Aorta (tissue), 5 donors: ENCODE data around the gene CTNNBL1. TPM values are rescaled to one million over a fixed set of nuclear protein-coding genes. Genes with fewer than 3 reads are reported as not detected.
"Not testable (repeated sequence)": the region's sequence is repeated elsewhere in the genome, so short reads cannot be mapped to it uniquely, and the experiment has no call there.

ENCODE experiments used
- ATAC-seq: fragments of 200-7000 bp; cut with Tn5 transposase; one replicate; pipeline ENCODE4 v1.9.1; 2022; ENCODE audit warnings: moderate library complexity; ENCODE audit not compliant: low FRiP score
- DNase-seq, 2 donors: peaks; one replicate each; pipeline ENCODE4 v3.0.0-alpha.2; 2020
- H3K27ac ChIP-seq, 2 donors: one replicate each; pipeline ENCODE4 v1.5.1; 2013; ENCODE audit warnings: low read length in 2 of 2, mild to moderate bottlenecking in 2 of 2, moderate library complexity in 2 of 2, control low read depth in 1 of 2, inconsistent platforms in 1 of 2, low read depth in 1 of 2
- H3K27me3 ChIP-seq, 2 donors: one replicate each; pipeline ENCODE4 v1.6.1; 2013; ENCODE audit warnings: control low read depth in 1 of 2, low read length in 1 of 2, mild to moderate bottlenecking in 1 of 2, moderate library complexity in 1 of 2; ENCODE audit not compliant: insufficient read depth in 2 of 2, control insufficient read depth in 1 of 2
- H3K36me3 ChIP-seq, 2 donors: one replicate each; pipeline ENCODE4 v1.6.1; 2013; ENCODE audit warnings: control low read depth in 1 of 2, low read length in 1 of 2, mild to moderate bottlenecking in 1 of 2; ENCODE audit not compliant: insufficient read depth in 2 of 2, control insufficient read depth in 1 of 2
- H3K4me1 ChIP-seq, 2 donors: one replicate each; pipeline ENCODE4 v1.6.1; 2013; ENCODE audit warnings: low read length in 2 of 2, control low read depth in 1 of 2, mild to moderate bottlenecking in 1 of 2, moderate library complexity in 1 of 2; ENCODE audit not compliant: insufficient read depth in 2 of 2, control insufficient read depth in 1 of 2
- H3K4me3 ChIP-seq, 2 donors: one replicate each; pipeline ENCODE4 v1.5.1; 2013; ENCODE audit warnings: low read length in 2 of 2, control low read depth in 1 of 2, mild to moderate bottlenecking in 1 of 2
- H3K9me3 ChIP-seq: one replicate; pipeline ENCODE4 v1.6.1; 2013; ENCODE audit warnings: mild to moderate bottlenecking, low read length; ENCODE audit not compliant: control insufficient read depth
- WGBS, 2 donors: extraction: QIAGEN DNeasy Blood & Tissue Kit; methylation state at CpG; one replicate each; pipeline ENCODE4 v1.1.7; 2013; 5-methylcytosine and 5-hydroxymethylcytosine counted together
- intact Hi-C, 2 donors: fragments of 100-400 bp; cut with DNase I; formaldehyde crosslinking; loops; one replicate each; pipeline versions ENCODE4 v1.14.2 to v1.15.0; 2022
- polyA plus RNA-seq, 2 donors: library from polyadenylated mRNA; stranded (reverse); fragments of 200-250 nt; gene quantifications; one replicate each; pipeline ENCODE4 v1.2.3, GENCODE V29; 2013
- total RNA-seq, 2 donors: library from RNA; stranded (reverse); fragmentation: NEBNext Ultra II Directional; extraction: Animal tissue kit (Norgen Biotek cat#: 25700); gene quantifications; one replicate each; pipeline ENCODE4 v1.2.1, GENCODE V29; 2021
- donor health status: healthy with polysubstance abuse.
- donor health status: Bipolar disorder and iron deficiency.
- donor health status: DM: no; HTN: no; CAD: no.
- donor health status: DM: no; HTN: no; CAD: no.
- donor health status: DM: yes; HTN: yes; CAD: no.

Gene CTNNBL1
- total and polyA plus RNA-seq, 4 donors = 42.9 to 71.2 (median 54.4) TPM

DNA sequence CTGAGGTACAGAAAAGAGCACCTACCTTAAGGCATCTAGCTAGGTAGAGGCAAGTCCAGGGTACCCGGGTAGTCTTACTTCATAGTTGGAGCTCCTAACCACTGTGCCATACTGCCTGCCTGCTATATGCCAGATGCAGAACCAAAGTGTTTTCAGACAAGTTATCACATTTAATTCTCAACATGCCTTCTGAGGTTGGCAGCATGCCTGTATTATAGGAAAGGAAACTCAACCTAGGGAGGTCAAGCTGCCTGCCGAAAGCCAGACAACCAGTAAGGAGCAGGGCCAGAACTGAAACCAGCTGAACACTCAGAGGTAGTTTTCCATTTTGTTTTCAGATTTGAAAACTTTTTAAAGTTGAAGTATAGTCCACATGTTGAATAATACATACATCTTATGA is 5.4 kb downstream of the CTNNBL1 start:
- Histone ChIP-seq H3K9me3 (no peaks in the 10 kb centered on the region), H3K4me3 (no peak overlapping the region), H3K4me1 (peaks cover 0 to 4% of the 10 kb centered on the region in 2 donors), H3K36me3 (no peaks in the 10 kb centered on the region), H3K27ac (no peak overlapping the region), H3K27me3 (no peaks in the 10 kb centered on the region)
- no peak for DNase-seq
- ATAC-seq = no peak
- 27 to 46% methylated on average over 2 of the region's 2 CpGs for WGBS, 2 donors
- intact Hi-C loops = no loop called here

DNA sequence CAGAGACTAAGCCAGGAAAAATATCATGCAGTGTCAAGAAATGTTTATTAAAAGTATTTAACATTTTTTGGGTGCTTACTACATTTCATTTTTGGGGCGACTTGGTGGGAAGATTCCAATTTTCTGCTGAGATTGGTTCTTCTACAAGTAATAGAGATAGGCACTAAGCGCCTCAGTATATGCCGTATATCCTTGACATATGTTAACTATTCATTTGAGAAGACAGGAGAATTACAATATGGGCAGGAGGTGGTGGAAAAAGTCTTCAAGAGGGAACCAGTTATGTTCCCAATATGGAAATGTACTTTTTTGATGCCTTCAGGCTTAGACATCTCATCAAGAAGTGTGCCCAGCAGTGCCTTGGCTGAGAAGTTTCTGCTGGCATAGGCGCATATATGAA is 6.5 kb downstream of the CTNNBL1 start:
- Histone ChIP-seq H3K4me1 (no peaks in the 10 kb centered on the region), H3K36me3 (no peaks in the 10 kb centered on the region), H3K4me3 (no peak overlapping the region), H3K27me3 (no peaks in the 10 kb centered on the region), H3K27ac (no peak overlapping the region), H3K9me3 (no peaks in the 10 kb centered on the region)
- intact Hi-C loops = no loop called here
- WGBS, 2 donors = 62 to 72% methylated on average over 4 of the region's 4 CpGs
- DNase-seq = no peak
- ATAC-seq = no peak

DNA sequence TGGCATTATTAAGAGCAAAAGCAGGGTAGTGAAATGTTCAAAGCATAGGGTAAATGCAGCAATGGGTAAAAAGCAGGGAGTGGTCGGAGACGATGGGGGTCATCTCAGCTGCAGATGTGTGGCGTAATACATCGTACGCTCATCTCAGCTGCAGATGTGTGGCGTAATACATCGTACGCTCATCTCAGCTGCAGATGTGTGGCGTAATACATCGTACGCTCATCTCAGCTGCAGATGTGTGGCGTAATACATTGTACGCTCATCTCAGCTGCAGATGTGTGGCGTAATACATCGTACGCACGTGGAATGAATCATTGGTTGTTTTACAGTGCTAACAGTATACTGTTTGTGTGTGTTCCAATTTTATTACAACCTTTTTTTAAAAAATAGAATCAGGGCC is 7.8 kb downstream of the CTNNBL1 start:
- H3K4me1 ChIP-seq, DNase-seq, intact Hi-C loops, ATAC-seq, H3K4me3 ChIP-seq, H3K27ac ChIP-seq, H3K9me3 ChIP-seq, H3K27me3 ChIP-seq, H3K36me3 ChIP-seq: not testable (repeated sequence)
- 97% methylated on average over 17 of the region's 17 CpGs for WGBS, 2 donors

- no peak overlapping the region for H3K27ac ChIP-seq
- no peaks in the 10 kb centered on the region for H3K27me3 ChIP-seq
- WGBS, 2 donors = 86 to 88% methylated on average over 1 of the region's 1 CpG
- no peak overlapping the region for H3K4me3 ChIP-seq
- no peaks in the 10 kb centered on the region for H3K36me3 ChIP-seq
- DNase-seq (no peak), ATAC-seq (no peak)
- no peaks in the 10 kb centered on the region for H3K4me1 ChIP-seq
- intact Hi-C loops = no loop called here
- H3K9me3 ChIP-seq = no peaks in the 10 kb centered on the region
These were observed 8.7 kb downstream of the CTNNBL1 start for GRCh38 chr20:37702403-37703034.

GRCh38 chr20:37703035-37703845 is 9.4 kb downstream of the CTNNBL1 start:
- intact Hi-C loops = no loop called here
- ATAC-seq (no peak), DNase-seq (no peak)
- WGBS, 2 donors = 86 to 88% methylated on average over 6 of the region's 6 CpGs
- Histone ChIP-seq H3K4me3 (no peak overlapping the region), H3K9me3 (no peaks in the 10 kb centered on the region), H3K4me1 (no peaks in the 10 kb centered on the region), H3K27me3 (no peaks in the 10 kb centered on the region), H3K36me3 (no peaks in the 10 kb centered on the region), H3K27ac (no peak overlapping the region)

GRCh38 chr20:37704955-37705354 is 11.1 kb downstream of the CTNNBL1 start:
- intact Hi-C loops = no loop called here
- no peaks in the 10 kb centered on the region for H3K4me1 ChIP-seq
- H3K4me3 ChIP-seq = no peak overlapping the region
- H3K9me3 ChIP-seq = no peaks in the 10 kb centered on the region
- H3K27me3 ChIP-seq = no peaks in the 10 kb centered on the region
- ATAC-seq (no peak), DNase-seq (no peak)
- H3K36me3 ChIP-seq = no peaks in the 10 kb centered on the region
- 94 to 98% methylated on average over 1 of the region's 1 CpG for WGBS, 2 donors
- no peak overlapping the region for H3K27ac ChIP-seq

- H3K4me3 ChIP-seq = no peak overlapping the region
- no peak for DNase-seq
- peaks cover 0 to 2% of the 10 kb centered on the region in 2 donors for H3K4me1 ChIP-seq
- H3K27ac ChIP-seq = no peak overlapping the region
- 93 to 95% methylated on average over 3 of the region's 3 CpGs for WGBS, 2 donors
- no peak for ATAC-seq
- no peaks in the 10 kb centered on the region for H3K9me3 ChIP-seq
- intact Hi-C loops = no loop called here
- no peaks in the 10 kb centered on the region for H3K27me3 ChIP-seq
- no peaks in the 10 kb centered on the region for H3K36me3 ChIP-seq
These were observed 12.5 kb downstream of the CTNNBL1 start for GRCh38 chr20:37706298-37706697.

DNA sequence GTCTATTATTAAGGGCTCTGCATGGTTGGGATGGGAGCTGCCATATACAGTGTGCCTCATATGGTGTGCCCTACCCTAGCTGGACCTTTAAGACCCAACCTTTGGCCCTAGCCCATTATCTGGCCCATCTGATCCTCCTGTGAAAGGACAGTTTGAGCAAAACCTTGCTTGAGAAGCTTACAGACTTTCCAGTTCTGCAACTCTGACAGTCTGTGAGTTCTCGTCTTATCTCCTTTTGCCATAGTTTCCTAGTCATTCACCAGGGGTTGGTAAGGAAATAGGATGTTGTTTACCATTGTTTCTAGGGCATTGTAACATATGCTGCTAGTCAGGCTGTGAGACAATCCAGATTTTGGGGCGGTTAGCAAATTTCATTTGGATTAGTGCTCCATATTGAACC is 17.2 kb downstream of the CTNNBL1 start:
- no peak overlapping the region for H3K27ac ChIP-seq
- H3K36me3 ChIP-seq = no peaks in the 10 kb centered on the region
- ATAC-seq (no peak), DNase-seq (no peak)
- intact Hi-C loops = no loop called here
- H3K27me3 ChIP-seq = no peaks in the 10 kb centered on the region
- H3K4me1 ChIP-seq = peaks cover 0 to 2% of the 10 kb centered on the region in 2 donors
- no peak overlapping the region for H3K4me3 ChIP-seq
- no peaks in the 10 kb centered on the region for H3K9me3 ChIP-seq
- 76 to 80% methylated on average over 2 of the region's 2 CpGs for WGBS, 2 donors
